ENCODE data around the gene NSUN3. TPM values are rescaled to one million over a fixed set of nuclear protein-coding genes. Genes with fewer than 3 reads are reported as not detected.

Gene NSUN3
- total and polyA plus RNA-seq, 2 of the 8 experiments (the other 6 are each of a cell fraction or from before 2014, with no cell fraction given): 2.1 to 5.1 TPM

GRCh38 chr3:94024385-94024784 lies 38.5 kb upstream of the NSUN3 start:
- WGBS, 2 experiments (ENCODE audit: extremely low coverage in 1 of 2, insufficient coverage in 1 of 2, insufficient read length in 1 of 2, insufficient replicate concordance in 2 of 2, low coverage in 1 of 2, low lambda C conversion rate in 2 of 2, missing lambda C conversion rate in 1 of 2): 82% methylated on average over 3 of the region's 3 CpGs; no CpG with 5 or more reads in 1 of the 2 experiments
- Histone ChIP-seq H3K4ac (replicated peaks; ENCODE audit: insufficient read length, low read depth, low read length) (no peak overlapping the region), H2AK5ac (ENCODE audit: low read depth, low read length) (no peak overlapping the region), H3K23me2 (ENCODE audit: low read depth, low read length) (no peaks in the 10 kb centered on the region), H3K18ac (ENCODE audit: extremely low read depth, low read length) (no peak overlapping the region), H4K8ac (ENCODE audit: extremely low read depth, insufficient read depth, low read length) (no peak overlapping the region), H3K27me3 (replicated peaks in 1 of 4; ENCODE audit: control insufficient read depth in 3 of 4, extremely low read depth in 1 of 4, insufficient read depth in 3 of 4, low read length in 3 of 4) (no peaks in the 10 kb centered on the region), H2BK20ac (ENCODE audit: low read length) (no peak overlapping the region), H3K4me3 (ENCODE audit: extremely low read depth in 1 of 4, insufficient read depth in 2 of 4, low read depth in 3 of 4, low read length in 4 of 4) (no peak overlapping the region), H3K9me3 (ENCODE audit: insufficient read depth in 2 of 2, low read depth in 1 of 2, low read length in 1 of 2) (no peaks in the 10 kb centered on the region), H2BK120ac (replicated peaks; ENCODE audit: low read depth, low read length) (no peak overlapping the region), H3K23ac (ENCODE audit: insufficient read length) (no peak overlapping the region), H3K14ac (ENCODE audit: insufficient read length) (no peak overlapping the region), H4K91ac (replicated peaks; ENCODE audit: insufficient read length, low read length) (no peak overlapping the region), H2BK15ac (ENCODE audit: low read length) (no peak overlapping the region), H3K79me2 (ENCODE audit: control insufficient read depth in 1 of 2, insufficient read depth in 2 of 2, low read length in 2 of 2) (no peaks in the 10 kb centered on the region), H3K9ac (replicated peaks in 1 of 4; ENCODE audit: extremely low read depth in 1 of 4, low read depth in 3 of 4, low read length in 3 of 4) (no peak overlapping the region), H3K36me3 (ENCODE audit: control insufficient read depth in 2 of 4, insufficient read depth in 4 of 4, low read length in 3 of 4) (no peaks in the 10 kb centered on the region), H4K5ac (ENCODE audit: insufficient read length, low read depth, low read length) (no peak overlapping the region), H3K27ac (ENCODE audit: low read depth, low read length) (no peak overlapping the region), H3K4me1 (replicated peaks in 1 of 4; ENCODE audit: control insufficient read depth in 3 of 4, insufficient read depth in 4 of 4, low read length in 3 of 4) (no peaks in the 10 kb centered on the region), H2AFZ (ENCODE audit: low read length) (no peak overlapping the region), H4K20me1 (replicated peaks in 1 of 2; ENCODE audit: control insufficient read depth in 1 of 2, insufficient read depth in 2 of 2, low read length in 2 of 2) (peaks cover 0 to 2% of the 10 kb centered on the region in 2 experiments), H3K4me2 (ENCODE audit: insufficient read depth in 1 of 2, low read depth in 2 of 2, low read length in 2 of 2) (no peak overlapping the region), H2BK12ac (ENCODE audit: low read depth, low read length) (no peak overlapping the region), H3K56ac (replicated peaks; ENCODE audit: insufficient read length, low read depth, low read length) (no peak overlapping the region), H2BK5ac (ENCODE audit: low read depth, low read length) (no peak overlapping the region), H3K79me1 (ENCODE audit: low read depth, low read length) (no peaks in the 10 kb centered on the region)
- ChIA-PET CTCF (ENCODE audit: partially characterized antibody) (interaction anchor here (1.7 kb wide), 1 partner anchor 13 kb away, joined by 5 read pairs; no protein-coding TSS in a partner anchor), POLR2A (ENCODE audit: partially characterized antibody) (no interaction called here)
- FAIRE-seq (no peak), DNase-seq (ENCODE audit: low read depth in 1 of 2, low spot score in 2 of 2) (no peak)
- TF ChIP-seq SP4 (IDR thresholded peaks at IDR 0.05; ENCODE audit: low read length) (no peak), TCF12 (IDR thresholded peaks at IDR 0.05; ENCODE audit: low read depth, low read length) (no peak), KDM1A (IDR thresholded peaks at IDR 0.05; ENCODE audit: borderline replicate concordance, low read length) (no peak), EGR1 (IDR thresholded peaks at IDR 0.05; ENCODE audit: borderline replicate concordance, low read depth, low read length) (no peak), RFX5 (IDR thresholded peaks at IDR 0.05; ENCODE audit: borderline replicate concordance, low read depth, low read length) (no peak), POLR2AphosphoS5 (IDR thresholded peaks at IDR 0.05; ENCODE audit: low read depth, low read length) (no peak), EP300 (IDR thresholded peaks at IDR 0.05; ENCODE audit: borderline replicate concordance in 1 of 2, low read depth in 2 of 2, low read length in 2 of 2) (no peak)
